GM23338 (cell line): ENCODE data around the gene TAF4.

Experiments
- CREB1 ChIP-seq: fragments of 250-450 bp; sonication (Bioruptor Pico); IDR thresholded peaks from 2 replicates; pipeline ENCODE4 v1.5.0; 2020; ENCODE audit warnings: low read depth, mild to moderate bottlenecking, moderate library complexity
- CTCF ChIP-seq, 2 experiments: fragments of 200-600 bp in 1 of 2; sonication (generic) in 1 of 2; conservative IDR thresholded peaks; 2 replicates each; pipeline versions ENCODE4 v1.5.1 to v1.6.1; 2016 to 2017; ENCODE audit warnings: antibody characterized with exemption in 2 of 2, low read depth in 2 of 2, mild to moderate bottlenecking in 2 of 2, moderate library complexity in 1 of 2
- ETS1 ChIP-seq: IDR thresholded peaks from 2 replicates; pipeline ENCODE4 v1.6.1; 2016; ENCODE audit warnings: antibody characterized with exemption
- EZH2 ChIP-seq: fragments of 200-600 bp; sonication (generic); IDR thresholded peaks from one replicate; pipeline ENCODE4 v1.8.0; 2017; ENCODE audit warnings: antibody characterized with exemption, mild to moderate bottlenecking, low read depth; ENCODE audit not compliant: unreplicated experiment
- EZH2phosphoT487 ChIP-seq: fragments of 200-600 bp; sonication (generic); IDR thresholded peaks from one replicate; pipeline ENCODE4 v1.8.1; 2018; ENCODE audit warnings: antibody characterized with exemption; ENCODE audit not compliant: unreplicated experiment
- POLR2AphosphoS5 ChIP-seq: IDR thresholded peaks from 2 replicates; pipeline ENCODE4 v1.6.1; 2016; ENCODE audit warnings: antibody characterized with exemption, low read depth
- REST ChIP-seq: IDR thresholded peaks from one replicate; pipeline ENCODE4 v1.6.1; 2018; ENCODE audit warnings: antibody characterized with exemption; ENCODE audit not compliant: unreplicated experiment
- ZNF331 ChIP-seq: fragments of 250-450 bp; sonication (Bioruptor Pico); IDR thresholded peaks from 2 replicates; pipeline ENCODE4 v1.5.0; 2020; ENCODE audit warnings: low read depth, mild to moderate bottlenecking, moderate library complexity

- no peak for TF ChIP-seq CTCF (conservative IDR thresholded peaks at IDR 0.05; ENCODE audit: low read depth in 2 of 2)
- TF ChIP-seq EZH2 = no peak
- no peak for TF ChIP-seq REST
- no peak for TF ChIP-seq POLR2AphosphoS5
- no peak for TF ChIP-seq ZNF331 (CRISPR knock-in tag)
- TF ChIP-seq EZH2phosphoT487 = no peak
- no peak for TF ChIP-seq CREB1 (CRISPR knock-in tag)
- no peak for TF ChIP-seq ETS1
These were observed 75.9 kb downstream of the TAF4 start for GRCh38 chr20:61989741-61990140.
